Activated CD8-positive, alpha-beta memory T cell treated with anti-CD3 and anti-CD28 coated beads, Interleukin-2, amount 50 U/mL, for 1 hour (primary cell): Measurements from ENCODE around the gene KIZ.

Experiments used
- DNase-seq: peaks from one replicate; pipeline ENCODE4 v3.0.0-alpha.2; 2020; ENCODE audit errors: extremely low read depth

Gene KIZ

GRCh38 chr20:21105429-21106170 is 20.3 kb upstream of the KIZ start:
- DNase-seq = no peak

DNA sequence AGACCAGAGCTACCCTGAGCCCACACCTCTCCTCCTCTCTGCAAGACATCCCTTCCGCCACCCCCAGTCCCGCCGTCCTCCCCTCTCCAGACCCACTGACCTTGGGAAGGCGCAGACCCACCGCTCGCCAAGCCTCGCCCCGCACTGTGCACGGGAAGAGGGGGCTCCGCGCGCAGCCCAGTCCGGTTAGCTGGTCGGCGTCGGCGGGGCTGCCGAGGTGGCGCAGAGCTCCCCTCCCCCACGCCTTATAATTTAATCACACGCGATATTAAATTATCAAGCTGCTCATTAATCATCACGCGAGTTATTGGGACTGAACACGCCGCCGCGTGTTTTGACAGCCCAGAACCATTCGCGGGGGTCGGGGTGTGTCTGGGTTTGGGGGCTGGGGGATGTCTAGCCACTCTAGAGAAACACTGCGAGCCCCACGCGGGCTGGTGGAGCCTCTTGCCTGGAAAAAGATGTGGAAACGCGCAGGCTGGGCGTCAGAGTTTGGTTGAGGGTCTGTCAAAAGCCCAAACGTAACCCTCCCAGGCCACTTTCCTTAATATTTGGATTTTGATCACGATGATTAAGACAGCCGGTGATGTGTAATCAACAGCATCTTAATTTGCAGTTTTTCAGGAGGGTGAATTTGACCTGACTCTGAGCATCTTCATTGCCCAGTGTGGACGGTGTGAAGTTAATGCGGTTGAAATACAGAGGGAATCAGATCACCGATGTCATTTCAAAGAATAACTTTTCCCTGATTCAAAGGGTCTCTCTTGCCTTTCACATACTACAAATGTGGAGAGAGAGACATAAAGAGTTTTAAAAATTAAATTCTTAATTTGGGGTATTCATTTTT is 19.5 kb upstream of the KIZ start, which contains the start of gene LINC00237:
TSS of gene LINC00237 (minus strand) at position 188 of the 847 bp plus-strand sequence.
- no peak for DNase-seq

DNA sequence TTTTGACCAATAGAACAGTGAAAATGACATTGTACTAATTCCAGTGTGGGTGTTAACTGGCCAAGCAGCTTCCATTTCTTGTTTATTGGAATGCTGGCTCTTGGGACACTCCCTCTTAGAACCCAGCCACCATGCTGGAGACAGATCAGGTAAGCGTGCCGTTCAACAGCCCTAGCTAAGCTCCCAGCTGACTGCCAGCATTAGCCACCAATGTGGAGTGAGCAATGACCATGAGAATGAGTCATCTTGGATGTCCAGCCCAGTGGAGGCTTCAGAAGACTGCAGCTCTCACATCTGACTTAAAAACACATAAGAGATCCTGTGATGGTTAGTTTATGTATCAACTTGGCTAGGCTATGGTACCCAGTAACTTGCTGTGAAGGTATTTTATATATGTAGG is 16.7 kb upstream of the KIZ start:
- DNase-seq = no peak

GRCh38 chr20:21110811-21111210 is 15.1 kb upstream of the KIZ start:
- DNase-seq = no peak

GRCh38 chr20:21111416-21111815 is 14.5 kb upstream of the KIZ start:
- no peak for DNase-seq

DNA sequence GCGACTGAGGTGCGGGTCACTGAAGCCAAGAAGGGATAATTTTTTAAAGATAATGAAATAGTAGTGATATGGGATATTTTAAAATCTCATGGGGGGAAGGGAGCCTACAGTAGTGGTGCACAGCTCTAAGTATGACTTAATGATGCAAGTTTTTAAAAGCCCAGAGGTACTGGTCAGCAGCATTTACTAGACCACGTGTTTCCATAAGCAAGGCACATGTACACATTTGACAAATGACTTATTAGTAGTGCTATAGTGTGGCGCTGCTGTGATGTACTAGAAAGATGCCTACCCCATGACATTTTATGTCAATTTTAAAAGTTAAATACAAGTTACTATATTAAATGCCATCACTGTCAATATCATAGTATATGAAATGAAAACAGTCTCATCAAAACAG is 12.2 kb upstream of the KIZ start:
- DNase-seq = no peak

GRCh38 chr20:21114584-21114983 is 11.3 kb upstream of the KIZ start:
- DNase-seq = no peak

GRCh38 chr20:21117521-21117920 is 8.4 kb upstream of the KIZ start:
- no peak for DNase-seq

DNA sequence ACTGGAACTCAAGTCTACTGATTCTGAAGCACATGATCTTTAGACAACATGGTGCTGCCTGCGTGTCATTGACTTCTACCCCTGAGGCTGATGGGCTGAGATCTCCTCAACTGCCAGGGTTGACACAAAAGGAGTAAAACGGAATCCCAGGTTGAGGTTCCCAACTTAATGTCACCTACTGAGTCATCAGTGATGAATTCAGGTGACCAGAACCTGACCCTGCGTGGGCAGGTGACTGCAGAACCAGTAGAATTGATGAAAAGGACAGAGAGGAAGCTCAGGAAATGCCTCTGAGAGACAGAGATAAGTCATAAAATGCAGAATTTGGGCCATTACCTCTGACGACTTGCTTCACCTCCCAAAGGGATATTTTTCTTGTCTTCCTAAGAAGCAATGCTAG is 7.7 kb upstream of the KIZ start:
- no peak for DNase-seq

GRCh38 chr20:21118782-21119181 is 7.1 kb upstream of the KIZ start:
- DNase-seq = no peak

- no peak for DNase-seq
These were observed 1.7 kb upstream of the KIZ start for GRCh38 chr20:21124190-21124589.

- DNase-seq = no peak
These were observed 622 bp upstream of the KIZ start for GRCh38 chr20:21125072-21125848.

DNA sequence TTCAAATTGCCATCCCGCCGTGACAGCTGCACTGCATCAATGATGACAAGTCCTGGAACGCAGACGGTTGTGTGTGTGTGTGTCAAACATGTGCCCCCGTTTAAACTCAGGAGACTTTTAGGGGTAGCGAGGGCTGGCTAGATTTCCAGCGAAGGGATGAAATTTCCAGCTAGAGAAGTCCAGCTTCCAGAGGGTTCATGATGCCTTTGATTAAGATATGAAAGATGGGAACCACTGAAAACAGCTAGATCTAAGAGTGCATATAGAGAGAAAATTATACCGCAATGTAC is 644 bp downstream of the KIZ start:
- DNase-seq = no peak

GRCh38 chr20:21127201-21127981 is 1.5 kb downstream of the KIZ start:
- DNase-seq = no peak

GRCh38 chr20:21129861-21130260 is 4.0 kb downstream of the KIZ start:
- DNase-seq = no peak

- no peak for DNase-seq
These were observed 7.5 kb downstream of the KIZ start for GRCh38 chr20:21133404-21133803.

DNA sequence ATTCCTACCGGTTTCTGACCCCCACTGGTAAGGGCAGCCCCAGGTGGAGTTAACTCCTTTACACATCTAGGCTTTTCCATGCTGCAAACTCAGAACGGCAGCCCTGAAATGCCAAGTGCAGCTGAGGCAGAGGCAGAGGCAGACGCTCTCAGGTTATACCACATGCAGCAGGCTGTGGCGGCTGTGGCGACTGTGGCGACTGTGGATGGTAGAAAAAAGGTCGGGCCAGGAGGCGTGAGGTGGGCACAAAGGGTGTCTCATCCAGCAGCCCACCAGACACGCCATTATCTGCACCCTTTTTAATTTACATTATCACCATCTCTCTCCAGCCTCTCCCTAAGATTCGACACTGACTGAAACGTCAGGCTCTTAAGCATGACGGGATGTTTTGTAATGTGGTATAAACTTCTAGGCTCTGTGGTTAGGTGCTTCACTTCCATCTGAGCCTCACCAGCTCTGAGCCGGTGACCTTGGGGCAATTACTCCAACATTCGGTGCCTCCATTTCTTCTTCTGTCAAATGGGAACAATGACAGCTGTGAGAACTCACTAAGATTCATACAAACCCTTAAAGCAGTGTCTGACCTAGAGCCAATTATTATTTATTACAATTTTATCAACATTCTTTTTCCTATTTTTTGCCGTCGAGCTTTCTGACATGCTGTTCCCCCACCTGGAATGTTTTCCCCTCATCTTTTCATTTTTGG is 8.2 kb downstream of the KIZ start:
- no peak for DNase-seq

GRCh38 chr20:21134883-21135493 is 9.1 kb downstream of the KIZ start:
- no peak for DNase-seq

DNA sequence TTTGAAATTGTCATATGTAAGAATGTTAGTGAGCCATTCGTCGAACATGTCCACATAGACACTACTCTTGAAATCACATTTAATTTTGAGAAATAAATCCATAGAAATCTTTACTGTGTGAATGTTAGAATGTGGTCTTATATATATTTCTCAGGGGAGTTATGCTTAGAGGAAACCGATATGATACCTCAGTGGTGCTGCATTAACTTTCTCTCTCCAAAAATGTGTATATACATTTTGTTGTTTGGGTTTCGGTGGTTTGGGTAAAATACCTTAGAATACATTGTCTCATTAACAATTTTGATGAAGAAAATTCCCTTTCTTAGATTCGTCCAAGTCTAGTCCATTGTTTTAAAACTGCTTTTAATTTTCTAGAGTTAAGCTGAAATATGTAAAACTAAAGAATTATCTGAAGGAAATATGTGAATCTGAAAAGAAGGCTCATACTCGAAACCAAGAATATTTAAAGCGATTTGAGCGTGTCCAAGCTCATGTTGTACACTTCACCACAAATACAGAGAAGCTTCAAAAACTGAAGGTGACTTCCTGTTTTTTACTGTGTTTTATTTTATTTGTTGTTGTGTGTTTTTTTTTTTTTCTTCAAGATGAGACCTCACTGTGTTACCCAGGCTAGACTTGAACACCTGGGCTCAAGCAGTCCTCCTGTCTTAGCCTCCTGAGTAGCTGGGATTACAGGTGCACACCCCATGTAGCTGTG is 10.3 kb downstream of the KIZ start:
- no peak for DNase-seq

DNA sequence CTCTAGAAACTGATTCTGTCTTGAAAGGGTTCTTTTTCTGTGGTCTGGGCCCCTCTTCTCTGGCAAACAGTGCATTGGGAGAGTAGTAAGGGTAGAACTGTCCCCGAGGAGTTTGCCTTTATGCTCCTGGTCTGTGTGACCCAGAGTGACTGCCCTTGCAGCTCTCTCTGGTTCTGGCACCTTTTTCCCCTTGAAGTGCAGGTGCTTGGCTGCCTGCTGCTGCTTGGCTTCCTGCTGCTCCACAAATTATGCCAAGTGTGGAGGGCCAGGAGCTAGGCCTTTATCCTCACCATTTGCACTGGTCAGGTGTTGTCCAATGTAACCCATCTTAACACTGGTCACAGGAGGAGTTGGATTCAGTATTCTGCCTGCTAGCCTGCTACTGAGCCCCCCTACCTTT is 11.2 kb downstream of the KIZ start:
- DNase-seq = no peak
